ENCODE data around the gene ZNF787. TPM values are rescaled to one million over a fixed set of nuclear protein-coding genes. Genes with fewer than 3 reads are reported as not detected.

Gene ZNF787
- total and polyA plus RNA-seq, 2 of the 13 experiments (the other 11 are each of a cell fraction or from before 2014, with no cell fraction given) = 15.1 to 42.8 TPM

DNA sequence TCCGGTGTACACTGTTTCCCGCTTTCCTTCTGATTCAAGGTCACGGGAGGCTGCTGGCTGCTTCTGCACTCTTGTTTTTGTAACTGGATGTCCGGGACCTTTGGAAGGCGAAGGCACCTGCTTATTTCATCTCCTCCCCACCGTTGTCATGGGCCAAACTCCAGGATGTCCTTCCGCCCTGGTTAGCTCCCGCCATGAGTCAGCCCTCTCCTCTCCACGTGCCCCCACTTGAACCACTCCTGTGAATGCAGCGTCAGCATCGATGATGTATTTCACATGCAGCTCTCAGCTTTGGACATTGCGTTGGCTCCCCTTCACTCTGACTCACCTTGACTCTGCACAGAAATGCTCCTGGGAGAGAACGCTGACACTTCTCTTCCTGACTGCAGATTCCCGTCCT lies 49.2 kb upstream of the ZNF787 start (continued):
- TF ChIP-seq, protein P1, sequence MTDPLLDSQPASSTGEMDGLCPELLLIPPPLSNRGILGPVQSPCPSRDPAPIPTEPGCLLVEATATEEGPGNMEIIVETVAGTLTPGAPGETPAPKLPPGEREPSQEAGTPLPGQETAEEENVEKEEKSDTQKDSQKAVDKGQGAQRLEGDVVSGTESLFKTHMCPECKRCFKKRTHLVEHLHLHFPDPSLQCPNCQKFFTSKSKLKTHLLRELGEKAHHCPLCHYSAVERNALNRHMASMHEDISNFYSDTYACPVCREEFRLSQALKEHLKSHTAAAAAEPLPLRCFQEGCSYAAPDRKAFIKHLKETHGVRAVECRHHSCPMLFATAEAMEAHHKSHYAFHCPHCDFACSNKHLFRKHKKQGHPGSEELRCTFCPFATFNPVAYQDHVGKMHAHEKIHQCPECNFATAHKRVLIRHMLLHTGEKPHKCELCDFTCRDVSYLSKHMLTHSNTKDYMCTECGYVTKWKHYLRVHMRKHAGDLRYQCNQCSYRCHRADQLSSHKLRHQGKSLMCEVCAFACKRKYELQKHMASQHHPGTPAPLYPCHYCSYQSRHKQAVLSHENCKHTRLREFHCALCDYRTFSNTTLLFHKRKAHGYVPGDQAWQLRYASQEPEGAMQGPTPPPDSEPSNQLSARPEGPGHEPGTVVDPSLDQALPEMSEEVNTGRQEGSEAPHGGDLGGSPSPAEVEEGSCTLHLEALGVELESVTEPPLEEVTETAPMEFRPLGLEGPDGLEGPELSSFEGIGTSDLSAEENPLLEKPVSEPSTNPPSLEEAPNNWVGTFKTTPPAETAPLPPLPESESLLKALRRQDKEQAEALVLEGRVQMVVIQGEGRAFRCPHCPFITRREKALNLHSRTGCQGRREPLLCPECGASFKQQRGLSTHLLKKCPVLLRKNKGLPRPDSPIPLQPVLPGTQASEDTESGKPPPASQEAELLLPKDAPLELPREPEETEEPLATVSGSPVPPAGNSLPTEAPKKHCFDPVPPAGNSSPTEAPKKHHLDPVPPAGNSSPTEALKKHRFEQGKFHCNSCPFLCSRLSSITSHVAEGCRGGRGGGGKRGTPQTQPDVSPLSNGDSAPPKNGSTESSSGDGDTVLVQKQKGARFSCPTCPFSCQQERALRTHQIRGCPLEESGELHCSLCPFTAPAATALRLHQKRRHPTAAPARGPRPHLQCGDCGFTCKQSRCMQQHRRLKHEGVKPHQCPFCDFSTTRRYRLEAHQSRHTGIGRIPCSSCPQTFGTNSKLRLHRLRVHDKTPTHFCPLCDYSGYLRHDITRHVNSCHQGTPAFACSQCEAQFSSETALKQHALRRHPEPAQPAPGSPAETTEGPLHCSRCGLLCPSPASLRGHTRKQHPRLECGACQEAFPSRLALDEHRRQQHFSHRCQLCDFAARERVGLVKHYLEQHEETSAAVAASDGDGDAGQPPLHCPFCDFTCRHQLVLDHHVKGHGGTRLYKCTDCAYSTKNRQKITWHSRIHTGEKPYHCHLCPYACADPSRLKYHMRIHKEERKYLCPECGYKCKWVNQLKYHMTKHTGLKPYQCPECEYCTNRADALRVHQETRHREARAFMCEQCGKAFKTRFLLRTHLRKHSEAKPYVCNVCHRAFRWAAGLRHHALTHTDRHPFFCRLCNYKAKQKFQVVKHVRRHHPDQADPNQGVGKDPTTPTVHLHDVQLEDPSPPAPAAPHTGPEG (CRISPR knock-in tag; IDR thresholded peaks at IDR 0.05) = no peak
- TF ChIP-seq MBNL3 (CRISPR knock-in tag; conservative IDR thresholded peaks at IDR 0.05) (no peak), NONO (IDR thresholded peaks at IDR 0.05) (no peak), NONO (CRISPR knock-in tag; conservative IDR thresholded peaks at IDR 0.05) (no peak), JUNB (CRISPR knock-in tag; IDR thresholded peaks at IDR 0.05; ENCODE audit: borderline replicate concordance) (peak; percentile 69), IRF2 (CRISPR knock-in tag; IDR thresholded peaks at IDR 0.05) (peak; percentile 35; the same call in 1 of the 2 replicates), ZNF891 (CRISPR knock-in tag; IDR thresholded peaks at IDR 0.05) (no peak), ZNF878 (CRISPR knock-in tag; IDR thresholded peaks at IDR 0.05) (peak; percentile 56; the same call in 1 of the 2 replicates), ZNF557 (CRISPR knock-in tag; IDR thresholded peaks at IDR 0.05) (no peak), ZBTB20 (CRISPR knock-in tag; IDR thresholded peaks at IDR 0.05; ENCODE audit: borderline replicate concordance, low read depth) (peak; percentile 86; the same call in 1 of the 2 replicates), ZNF775 (CRISPR knock-in tag; IDR thresholded peaks at IDR 0.05; ENCODE audit: borderline replicate concordance) (no peak), ZNF777 (CRISPR knock-in tag; IDR thresholded peaks at IDR 0.05) (no peak)
- TF ChIP-seq, protein P2, sequence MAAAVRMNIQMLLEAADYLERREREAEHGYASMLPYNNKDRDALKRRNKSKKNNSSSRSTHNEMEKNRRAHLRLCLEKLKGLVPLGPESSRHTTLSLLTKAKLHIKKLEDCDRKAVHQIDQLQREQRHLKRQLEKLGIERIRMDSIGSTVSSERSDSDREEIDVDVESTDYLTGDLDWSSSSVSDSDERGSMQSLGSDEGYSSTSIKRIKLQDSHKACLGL (CRISPR knock-in tag; IDR thresholded peaks at IDR 0.05) = 0 out of 2 replicates have a peak, but pooled peaks have one; percentile 29
- TF ChIP-seq, protein P3, sequence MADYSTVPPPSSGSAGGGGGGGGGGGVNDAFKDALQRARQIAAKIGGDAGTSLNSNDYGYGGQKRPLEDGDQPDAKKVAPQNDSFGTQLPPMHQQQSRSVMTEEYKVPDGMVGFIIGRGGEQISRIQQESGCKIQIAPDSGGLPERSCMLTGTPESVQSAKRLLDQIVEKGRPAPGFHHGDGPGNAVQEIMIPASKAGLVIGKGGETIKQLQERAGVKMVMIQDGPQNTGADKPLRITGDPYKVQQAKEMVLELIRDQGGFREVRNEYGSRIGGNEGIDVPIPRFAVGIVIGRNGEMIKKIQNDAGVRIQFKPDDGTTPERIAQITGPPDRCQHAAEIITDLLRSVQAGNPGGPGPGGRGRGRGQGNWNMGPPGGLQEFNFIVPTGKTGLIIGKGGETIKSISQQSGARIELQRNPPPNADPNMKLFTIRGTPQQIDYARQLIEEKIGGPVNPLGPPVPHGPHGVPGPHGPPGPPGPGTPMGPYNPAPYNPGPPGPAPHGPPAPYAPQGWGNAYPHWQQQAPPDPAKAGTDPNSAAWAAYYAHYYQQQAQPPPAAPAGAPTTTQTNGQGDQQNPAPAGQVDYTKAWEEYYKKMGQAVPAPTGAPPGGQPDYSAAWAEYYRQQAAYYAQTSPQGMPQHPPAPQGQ (CRISPR knock-in tag; IDR thresholded peaks at IDR 0.05; ENCODE audit: borderline replicate concordance) = no peak
- TF ChIP-seq, protein P4, sequence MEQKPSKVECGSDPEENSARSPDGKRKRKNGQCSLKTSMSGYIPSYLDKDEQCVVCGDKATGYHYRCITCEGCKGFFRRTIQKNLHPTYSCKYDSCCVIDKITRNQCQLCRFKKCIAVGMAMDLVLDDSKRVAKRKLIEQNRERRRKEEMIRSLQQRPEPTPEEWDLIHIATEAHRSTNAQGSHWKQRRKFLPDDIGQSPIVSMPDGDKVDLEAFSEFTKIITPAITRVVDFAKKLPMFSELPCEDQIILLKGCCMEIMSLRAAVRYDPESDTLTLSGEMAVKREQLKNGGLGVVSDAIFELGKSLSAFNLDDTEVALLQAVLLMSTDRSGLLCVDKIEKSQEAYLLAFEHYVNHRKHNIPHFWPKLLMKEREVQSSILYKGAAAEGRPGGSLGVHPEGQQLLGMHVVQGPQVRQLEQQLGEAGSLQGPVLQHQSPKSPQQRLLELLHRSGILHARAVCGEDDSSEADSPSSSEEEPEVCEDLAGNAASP (CRISPR knock-in tag; IDR thresholded peaks at IDR 0.05; ENCODE audit: borderline replicate concordance) = 0 out of 2 replicates have a peak, but pooled peaks have one; percentile 40
- TF ChIP-seq, protein P5, sequence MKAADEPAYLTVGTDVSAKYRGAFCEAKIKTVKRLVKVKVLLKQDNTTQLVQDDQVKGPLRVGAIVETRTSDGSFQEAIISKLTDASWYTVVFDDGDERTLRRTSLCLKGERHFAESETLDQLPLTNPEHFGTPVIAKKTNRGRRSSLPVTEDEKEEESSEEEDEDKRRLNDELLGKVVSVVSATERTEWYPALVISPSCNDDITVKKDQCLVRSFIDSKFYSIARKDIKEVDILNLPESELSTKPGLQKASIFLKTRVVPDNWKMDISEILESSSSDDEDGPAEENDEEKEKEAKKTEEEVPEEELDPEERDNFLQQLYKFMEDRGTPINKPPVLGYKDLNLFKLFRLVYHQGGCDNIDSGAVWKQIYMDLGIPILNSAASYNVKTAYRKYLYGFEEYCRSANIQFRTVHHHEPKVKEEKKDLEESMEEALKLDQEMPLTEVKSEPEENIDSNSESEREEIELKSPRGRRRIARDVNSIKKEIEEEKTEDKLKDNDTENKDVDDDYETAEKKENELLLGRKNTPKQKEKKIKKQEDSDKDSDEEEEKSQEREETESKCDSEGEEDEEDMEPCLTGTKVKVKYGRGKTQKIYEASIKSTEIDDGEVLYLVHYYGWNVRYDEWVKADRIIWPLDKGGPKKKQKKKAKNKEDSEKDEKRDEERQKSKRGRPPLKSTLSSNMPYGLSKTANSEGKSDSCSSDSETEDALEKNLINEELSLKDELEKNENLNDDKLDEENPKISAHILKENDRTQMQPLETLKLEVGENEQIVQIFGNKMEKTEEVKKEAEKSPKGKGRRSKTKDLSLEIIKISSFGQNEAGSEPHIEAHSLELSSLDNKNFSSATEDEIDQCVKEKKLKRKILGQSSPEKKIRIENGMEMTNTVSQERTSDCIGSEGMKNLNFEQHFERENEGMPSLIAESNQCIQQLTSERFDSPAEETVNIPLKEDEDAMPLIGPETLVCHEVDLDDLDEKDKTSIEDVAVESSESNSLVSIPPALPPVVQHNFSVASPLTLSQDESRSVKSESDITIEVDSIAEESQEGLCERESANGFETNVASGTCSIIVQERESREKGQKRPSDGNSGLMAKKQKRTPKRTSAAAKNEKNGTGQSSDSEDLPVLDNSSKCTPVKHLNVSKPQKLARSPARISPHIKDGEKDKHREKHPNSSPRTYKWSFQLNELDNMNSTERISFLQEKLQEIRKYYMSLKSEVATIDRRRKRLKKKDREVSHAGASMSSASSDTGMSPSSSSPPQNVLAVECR (CRISPR knock-in tag; IDR thresholded peaks at IDR 0.05; ENCODE audit: borderline replicate concordance) = peak; percentile 57; the same call in 1 of the 2 replicates

Data from HepG2 (cell line).